ENCODE data around the gene GHR. TPM values are rescaled to one million over a fixed set of nuclear protein-coding genes. Genes with fewer than 3 reads are reported as not detected.

GHR gene
- total RNA-seq, 1 donor from 2014 or later = 0.61 TPM

GRCh38 chr5:42632354-42632900 is 209.2 kb downstream of the GHR start:
- TF ChIP-seq CTCF (conservative IDR thresholded peaks at IDR 0.05) = no peak
- Mint-ChIP-seq H3K27me3 (ENCODE audit: low read depth) (no peaks in the 10 kb centered on the region), H3K36me3 (ENCODE audit: low read depth) (no peaks in the 10 kb centered on the region), H3K9me3 (no peaks in the 10 kb centered on the region), H3K4me1 (no peaks in the 10 kb centered on the region), H3K4me3 (no peak overlapping the region), H3K27ac (ENCODE audit: unreplicated experiment) (no peak overlapping the region)
- DNase-seq (ENCODE audit: low read depth, low spot score) = no peak

GRCh38 chr5:42634575-42634974 is 211.3 kb downstream of the GHR start:
- DNase-seq (ENCODE audit: low read depth, low spot score) = no peak
- H3K4me1 Mint-ChIP-seq = no peaks in the 10 kb centered on the region
- H3K27ac Mint-ChIP-seq (ENCODE audit: unreplicated experiment) = no peak overlapping the region
- no peaks in the 10 kb centered on the region for H3K36me3 Mint-ChIP-seq (ENCODE audit: low read depth)
- no peak overlapping the region for H3K4me3 Mint-ChIP-seq
- H3K27me3 Mint-ChIP-seq (ENCODE audit: low read depth) = no peaks in the 10 kb centered on the region
- TF ChIP-seq CTCF (conservative IDR thresholded peaks at IDR 0.05) = no peak
- H3K9me3 Mint-ChIP-seq = no peaks in the 10 kb centered on the region

GRCh38 chr5:42636425-42636824 is 213.2 kb downstream of the GHR start:
- Mint-ChIP-seq H3K27ac (ENCODE audit: unreplicated experiment) (no peak overlapping the region), H3K4me3 (no peak overlapping the region), H3K27me3 (ENCODE audit: low read depth) (no peaks in the 10 kb centered on the region), H3K4me1 (no peaks in the 10 kb centered on the region), H3K36me3 (ENCODE audit: low read depth) (no peaks in the 10 kb centered on the region), H3K9me3 (no peaks in the 10 kb centered on the region)
- DNase-seq (ENCODE audit: low read depth, low spot score) = no peak
- TF ChIP-seq CTCF (conservative IDR thresholded peaks at IDR 0.05) = no peak

- no peaks in the 10 kb centered on the region for H3K9me3 Mint-ChIP-seq
- no peak for DNase-seq (ENCODE audit: low read depth, low spot score)
- no peaks in the 10 kb centered on the region for H3K4me1 Mint-ChIP-seq
- H3K4me3 Mint-ChIP-seq = no peak overlapping the region
- no peaks in the 10 kb centered on the region for H3K27me3 Mint-ChIP-seq (ENCODE audit: low read depth)
- no peaks in the 10 kb centered on the region for H3K36me3 Mint-ChIP-seq (ENCODE audit: low read depth)
- no peak overlapping the region for H3K27ac Mint-ChIP-seq (ENCODE audit: unreplicated experiment)
- TF ChIP-seq CTCF (conservative IDR thresholded peaks at IDR 0.05) = no peak
Measured at GRCh38 chr5:42636946-42637345, 213.7 kb downstream of the GHR start.

- Mint-ChIP-seq H3K27ac (ENCODE audit: unreplicated experiment) (no peak overlapping the region), H3K4me1 (no peaks in the 10 kb centered on the region), H3K9me3 (no peaks in the 10 kb centered on the region), H3K27me3 (ENCODE audit: low read depth) (peaks cover 5% of the 10 kb centered on the region), H3K4me3 (no peak overlapping the region), H3K36me3 (ENCODE audit: low read depth) (no peaks in the 10 kb centered on the region)
- no peak for DNase-seq (ENCODE audit: low read depth, low spot score)
- TF ChIP-seq CTCF (conservative IDR thresholded peaks at IDR 0.05) = no peak
Measured at GRCh38 chr5:42638972-42639371, 215.7 kb downstream of the GHR start.

- Mint-ChIP-seq H3K27ac (ENCODE audit: unreplicated experiment) (no peak overlapping the region), H3K9me3 (no peaks in the 10 kb centered on the region), H3K36me3 (ENCODE audit: low read depth) (no peaks in the 10 kb centered on the region), H3K4me3 (no peak overlapping the region), H3K4me1 (no peaks in the 10 kb centered on the region), H3K27me3 (ENCODE audit: low read depth) (peaks cover 8% of the 10 kb centered on the region)
- no peak for DNase-seq (ENCODE audit: low read depth, low spot score)
- TF ChIP-seq CTCF (conservative IDR thresholded peaks at IDR 0.05) = no peak
Measured at GRCh38 chr5:42640835-42641234, 217.6 kb downstream of the GHR start.

All from neural crest cell (in vitro differentiated cells).